BLaER1 (cell line): ENCODE data around the gene SHKBP1.

ENCODE experiments used
- H3K27ac ChIP-seq: shearing (Covaris generic); formaldehyde crosslinking; 2 replicates; pipeline ENCODE4 v1.8.1; 2022
- H3K27me3 ChIP-seq: shearing (Covaris generic); formaldehyde crosslinking; 2 replicates; pipeline ENCODE4 v1.8.1; 2022
- H3K36me3 ChIP-seq: shearing (Covaris generic); formaldehyde crosslinking; 2 replicates; pipeline ENCODE4 v1.8.1; 2022
- H3K4me1 ChIP-seq: shearing (Covaris generic); formaldehyde crosslinking; 2 replicates; pipeline ENCODE4 v1.8.1; 2022
- H3K4me2 ChIP-seq: shearing (Covaris generic); formaldehyde crosslinking; 2 replicates; pipeline ENCODE4 v1.8.1; 2022
- H3K4me3 ChIP-seq: shearing (Covaris generic); formaldehyde crosslinking; 2 replicates; pipeline ENCODE4 v1.8.1; 2022
- H3K9ac ChIP-seq: shearing (Covaris generic); formaldehyde crosslinking; 2 replicates; pipeline ENCODE4 v1.8.1; 2022
- H3K9me3 ChIP-seq: shearing (Covaris generic); formaldehyde crosslinking; 2 replicates; pipeline ENCODE4 v1.8.1; 2022
- H4K20me1 ChIP-seq: shearing (Covaris generic); formaldehyde crosslinking; 2 replicates; pipeline ENCODE4 v1.8.1; 2022
- Cebpa-rat ChIP-seq: shearing (Covaris generic); IDR thresholded peaks from 2 replicates; pipeline ENCODE4 v1.8.1; 2022

The SHKBP1 gene

GRCh38 chr19:40592170-40592569 is 15.5 kb downstream of the SHKBP1 start:
- Histone ChIP-seq H3K27me3 (peaks cover 12% of the 10 kb centered on the region), H3K4me2 (peak overlapping the region; percentile 34; the same call in 1 of the 2 replicates)
- TF ChIP-seq Cebpa-rat: no peak

GRCh38 chr19:40594255-40594654 is 17.6 kb downstream of the SHKBP1 start:
- no peak for TF ChIP-seq Cebpa-rat
- Histone ChIP-seq H3K4me2 (peak overlapping the region; percentile 60), H3K9ac (no peak overlapping the region), H3K27ac (no peak overlapping the region), H3K27me3 (peaks cover 26% of the 10 kb centered on the region), H3K9me3 (no peaks in the 10 kb centered on the region), H3K4me1 (peaks cover 47% of the 10 kb centered on the region), H3K36me3 (peaks cover 22% of the 10 kb centered on the region), H3K4me3 (no peak overlapping the region), H4K20me1 (no peaks in the 10 kb centered on the region)

More at GRCh38 chr19:40592170-40592569, 15.5 kb downstream of the SHKBP1 start:
- Histone ChIP-seq H3K36me3 (peaks cover 42% of the 10 kb centered on the region), H3K9me3 (no peaks in the 10 kb centered on the region), H3K9ac (no peak overlapping the region), H4K20me1 (no peaks in the 10 kb centered on the region), H3K4me3 (no peak overlapping the region), H3K4me1 (peaks cover 30% of the 10 kb centered on the region), H3K27ac (no peak overlapping the region)

- no peak for TF ChIP-seq Cebpa-rat
- Histone ChIP-seq H3K4me1 (peaks cover 51% of the 10 kb centered on the region), H3K4me2 (peak overlapping the region; percentile 60), H3K27me3 (peaks cover 26% of the 10 kb centered on the region), H4K20me1 (no peaks in the 10 kb centered on the region), H3K9ac (no peak overlapping the region), H3K9me3 (no peaks in the 10 kb centered on the region), H3K4me3 (no peak overlapping the region), H3K27ac (no peak overlapping the region), H3K36me3 (peaks cover 20% of the 10 kb centered on the region)
Measured at GRCh38 chr19:40594657-40595091, 18.0 kb downstream of the SHKBP1 start.

GRCh38 chr19:40596608-40597328 is 20.1 kb downstream of the SHKBP1 start:
- no peak overlapping the region for H3K9ac ChIP-seq

GRCh38 chr19:40597329-40597838 is 20.7 kb downstream of the SHKBP1 start:
- no peak overlapping the region for H3K27ac ChIP-seq
- no peak for TF ChIP-seq Cebpa-rat
- 0 out of 2 replicates have a peak overlapping the region, but pooled peaks have one; percentile 39 for H3K4me3 ChIP-seq
- H4K20me1 ChIP-seq: no peaks in the 10 kb centered on the region
- peaks cover 65% of the 10 kb centered on the region for H3K4me1 ChIP-seq
- H3K27me3 ChIP-seq: peaks cover 26% of the 10 kb centered on the region
- peak overlapping the region; percentile 100 for H3K4me2 ChIP-seq
- H3K9me3 ChIP-seq: no peaks in the 10 kb centered on the region
- no peak overlapping the region for H3K9ac ChIP-seq
- H3K36me3 ChIP-seq: no peaks in the 10 kb centered on the region

More at GRCh38 chr19:40596608-40597328, 20.1 kb downstream of the SHKBP1 start:
- no peaks in the 10 kb centered on the region for H3K36me3 ChIP-seq
- TF ChIP-seq Cebpa-rat: no peak
- no peak overlapping the region for H3K27ac ChIP-seq
- H4K20me1 ChIP-seq: no peaks in the 10 kb centered on the region
- H3K4me1 ChIP-seq: peaks cover 65% of the 10 kb centered on the region
- 0 out of 2 replicates have a peak overlapping the region, but pooled peaks have one; percentile 39 for H3K4me3 ChIP-seq
- H3K9me3 ChIP-seq: no peaks in the 10 kb centered on the region
- H3K4me2 ChIP-seq: peak overlapping the region; percentile 100
- peaks cover 26% of the 10 kb centered on the region for H3K27me3 ChIP-seq

- peaks cover 26% of the 10 kb centered on the region for H3K27me3 ChIP-seq
- H3K36me3 ChIP-seq: no peaks in the 10 kb centered on the region
- peaks cover 70% of the 10 kb centered on the region for H3K4me1 ChIP-seq
- H3K9me3 ChIP-seq: no peaks in the 10 kb centered on the region
- no peak for TF ChIP-seq Cebpa-rat
- peak overlapping the region; percentile 100 for H3K4me2 ChIP-seq
- peak overlapping the region; percentile 43; the same call in 1 of the 2 replicates for H3K27ac ChIP-seq
- H3K9ac ChIP-seq: no peak overlapping the region
- peaks cover 4% of the 10 kb centered on the region for H4K20me1 ChIP-seq
- peak overlapping the region; percentile 90 for H3K4me3 ChIP-seq
Measured at GRCh38 chr19:40598121-40598917, 21.6 kb downstream of the SHKBP1 start.

GRCh38 chr19:40598918-40599307 is 22.2 kb downstream of the SHKBP1 start:
- no peak for TF ChIP-seq Cebpa-rat
- H3K27ac ChIP-seq: peak overlapping the region; percentile 83; the same call in 1 of the 2 replicates
- H3K9ac ChIP-seq: peak overlapping the region; percentile 91; the same call in 1 of the 2 replicates

GRCh38 chr19:40599331-40599901 is 22.7 kb downstream of the SHKBP1 start:
- peak overlapping the region; percentile 83 for H3K27ac ChIP-seq
- H3K4me1 ChIP-seq: peaks cover 68% of the 10 kb centered on the region
- H3K9ac ChIP-seq: peak overlapping the region; percentile 91
- no peak for TF ChIP-seq Cebpa-rat
- H3K27me3 ChIP-seq: peaks cover 26% of the 10 kb centered on the region
- H3K9me3 ChIP-seq: no peaks in the 10 kb centered on the region
- no peaks in the 10 kb centered on the region for H3K36me3 ChIP-seq
- peaks cover 8% of the 10 kb centered on the region for H4K20me1 ChIP-seq
- H3K4me3 ChIP-seq: peak overlapping the region; percentile 90
- H3K4me2 ChIP-seq: peak overlapping the region; percentile 100

More at GRCh38 chr19:40598918-40599307, 22.2 kb downstream of the SHKBP1 start:
- Histone ChIP-seq H3K27me3 (peaks cover 26% of the 10 kb centered on the region), H3K4me3 (peak overlapping the region; percentile 90), H3K9me3 (no peaks in the 10 kb centered on the region), H3K4me2 (peak overlapping the region; percentile 100), H4K20me1 (peaks cover 5% of the 10 kb centered on the region), H3K4me1 (peaks cover 70% of the 10 kb centered on the region), H3K36me3 (no peaks in the 10 kb centered on the region)

GRCh38 chr19:40599902-40600569 is 23.4 kb downstream of the SHKBP1 start:
- Histone ChIP-seq H3K4me1 (peaks cover 68% of the 10 kb centered on the region), H3K4me3 (peak overlapping the region; percentile 90), H3K4me2 (peak overlapping the region; percentile 100), H3K9ac (peak overlapping the region; percentile 91), H3K27me3 (peaks cover 26% of the 10 kb centered on the region), H3K9me3 (no peaks in the 10 kb centered on the region), H3K27ac (peak overlapping the region; percentile 83), H4K20me1 (peaks cover 15% of the 10 kb centered on the region), H3K36me3 (no peaks in the 10 kb centered on the region)
- no peak for TF ChIP-seq Cebpa-rat
